T follicular helper cell (primary cell): ENCODE results near the gene KIAA1217.
"Not testable (repeated sequence)": the region's sequence is repeated elsewhere in the genome, so short reads cannot be mapped to it uniquely, and the experiment has no call there.

Experiments
- DNase-seq: peaks from one replicate; pipeline ENCODE4 v3.0.0-alpha.2; 2020; ENCODE audit warnings: low read depth

Gene KIAA1217

GRCh38 chr10:24442234-24442633, 233.3 kb downstream of the KIAA1217 start:
- no peak for DNase-seq

- not testable (repeated sequence) for DNase-seq
Observed at GRCh38 chr10:24442641-24443174, 233.8 kb downstream of the KIAA1217 start.

DNA sequence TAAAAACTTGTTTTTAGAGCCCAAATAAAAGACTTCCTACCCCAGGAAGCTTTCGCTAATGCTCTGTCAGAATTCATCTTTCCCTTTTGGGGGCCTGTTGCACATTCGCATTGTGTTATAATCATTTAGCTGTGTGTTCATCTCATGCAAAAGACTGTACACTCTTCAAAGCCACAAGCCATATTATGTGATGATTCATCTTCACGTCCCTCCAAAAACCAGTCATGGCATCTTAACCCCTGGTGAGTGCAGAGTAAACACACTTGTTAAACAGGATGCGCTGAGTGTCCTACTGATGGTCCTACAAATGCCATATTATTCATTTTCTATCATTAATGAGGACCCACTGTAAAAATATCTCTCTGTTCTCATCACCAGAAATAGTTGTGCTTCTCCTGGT, 235.4 kb downstream of the KIAA1217 start:
- no peak for DNase-seq

GRCh38 chr10:24445958-24446357, 237.0 kb downstream of the KIAA1217 start:
- not testable (repeated sequence) for DNase-seq

DNA sequence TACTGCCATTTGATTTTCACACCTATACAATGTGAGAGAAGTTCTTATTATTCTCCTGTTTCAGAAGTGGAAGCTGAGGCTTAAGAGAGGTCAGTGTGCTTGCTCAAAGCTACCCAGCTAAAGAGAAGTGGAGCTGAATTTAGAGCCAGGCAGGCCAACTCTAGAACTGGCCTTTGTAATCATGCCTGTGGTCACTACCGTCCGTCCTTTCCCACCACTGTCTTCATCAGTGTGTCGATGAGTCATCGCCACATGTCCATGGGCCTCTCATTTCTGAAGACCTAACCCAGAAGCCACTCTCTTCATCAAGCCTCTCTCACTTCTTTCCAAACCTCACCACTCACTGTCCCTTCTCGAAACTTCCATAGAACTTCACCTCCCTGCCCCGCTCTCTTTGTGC, 237.8 kb downstream of the KIAA1217 start:
- DNase-seq, result no peak

GRCh38 chr10:24448351-24448999, 239.5 kb downstream of the KIAA1217 start:
- no peak for DNase-seq

DNA sequence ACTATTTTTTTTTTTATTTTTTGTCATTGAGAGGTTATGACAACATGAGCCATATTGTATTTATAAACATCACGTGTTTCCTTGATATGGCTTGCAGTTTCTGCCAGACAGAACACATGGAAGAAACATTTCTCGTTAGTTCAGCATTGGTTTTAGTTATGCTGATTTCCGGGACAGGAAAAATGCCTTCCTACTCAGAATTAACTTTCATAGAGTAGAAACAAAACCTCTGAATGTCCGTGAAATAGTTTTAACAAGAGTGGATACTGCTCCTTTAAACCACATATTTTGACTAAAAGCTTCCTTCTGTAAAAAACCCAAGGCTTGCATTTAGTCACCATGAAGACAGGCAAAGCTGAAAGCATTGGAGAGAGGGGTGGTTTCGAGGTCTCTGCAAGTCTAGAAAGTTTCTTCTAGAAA, 240.4 kb downstream of the KIAA1217 start:
- DNase-seq, result no peak

GRCh38 chr10:24449769-24450310, 240.9 kb downstream of the KIAA1217 start:
- no peak for DNase-seq

GRCh38 chr10:24451325-24451820, 242.4 kb downstream of the KIAA1217 start:
- no peak for DNase-seq

DNA sequence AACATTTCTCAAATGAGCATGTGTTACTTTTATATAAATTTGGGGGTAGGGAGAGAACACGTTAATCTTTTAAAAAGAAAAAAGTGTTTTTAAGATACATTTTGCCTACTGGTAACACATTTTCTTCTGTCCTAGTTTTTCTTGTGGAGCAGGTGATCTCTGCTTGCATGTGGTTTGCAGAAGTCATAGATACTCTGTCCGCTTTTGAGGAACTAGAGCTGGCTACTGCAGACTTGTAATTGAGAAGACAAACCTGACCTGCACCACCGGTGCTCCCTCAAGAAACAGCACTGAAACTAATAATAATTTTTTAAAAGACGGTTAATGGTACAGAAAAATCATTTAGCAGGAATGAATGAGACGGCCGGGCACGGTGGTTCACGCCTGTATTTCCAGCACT, 243.1 kb downstream of the KIAA1217 start:
- DNase-seq, result no peak

DNA sequence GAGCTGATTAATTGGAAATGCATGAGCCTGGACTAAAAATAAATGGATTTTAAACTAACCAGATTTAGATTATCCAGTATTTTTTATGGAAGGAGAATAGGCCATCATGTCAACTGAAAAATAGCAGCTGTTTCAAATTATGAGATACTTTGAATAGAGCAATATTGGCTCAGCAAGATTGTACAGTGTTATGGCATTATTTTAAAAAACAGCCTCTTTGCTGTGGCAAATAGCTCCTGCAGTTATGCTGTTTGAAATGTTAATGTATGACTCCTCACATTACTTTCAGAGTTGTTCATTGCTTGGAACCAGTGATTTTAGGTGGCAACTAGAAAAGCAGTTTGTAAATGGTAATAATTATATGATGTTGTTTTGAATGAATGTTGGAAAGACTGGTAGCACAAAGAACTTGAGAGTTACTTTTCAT, 244.5 kb downstream of the KIAA1217 start:
- no peak for DNase-seq

GRCh38 chr10:24453973-24454372, 245.0 kb downstream of the KIAA1217 start:
- DNase-seq, result no peak

DNA sequence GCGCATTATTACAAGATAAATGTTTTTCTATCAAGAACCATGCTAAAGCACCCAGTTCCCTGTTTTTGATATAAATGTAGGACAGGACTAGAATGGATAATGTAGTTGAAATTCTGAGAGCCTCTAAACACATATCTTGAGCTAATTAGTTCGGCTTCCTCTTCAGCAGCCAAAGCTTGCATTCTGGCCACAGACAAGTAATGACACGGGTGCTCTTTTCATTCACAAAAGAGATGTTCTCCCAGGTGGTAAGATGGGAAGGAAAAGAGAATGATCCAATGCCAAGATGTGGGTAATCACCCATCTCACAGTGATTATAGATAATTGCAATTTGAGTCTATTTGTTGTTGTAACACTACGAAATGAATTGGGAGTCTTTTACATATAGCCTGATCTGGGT, 246.5 kb downstream of the KIAA1217 start:
- no peak for DNase-seq

- no peak for DNase-seq
Observed at GRCh38 chr10:24456322-24456721, 247.4 kb downstream of the KIAA1217 start.

DNA sequence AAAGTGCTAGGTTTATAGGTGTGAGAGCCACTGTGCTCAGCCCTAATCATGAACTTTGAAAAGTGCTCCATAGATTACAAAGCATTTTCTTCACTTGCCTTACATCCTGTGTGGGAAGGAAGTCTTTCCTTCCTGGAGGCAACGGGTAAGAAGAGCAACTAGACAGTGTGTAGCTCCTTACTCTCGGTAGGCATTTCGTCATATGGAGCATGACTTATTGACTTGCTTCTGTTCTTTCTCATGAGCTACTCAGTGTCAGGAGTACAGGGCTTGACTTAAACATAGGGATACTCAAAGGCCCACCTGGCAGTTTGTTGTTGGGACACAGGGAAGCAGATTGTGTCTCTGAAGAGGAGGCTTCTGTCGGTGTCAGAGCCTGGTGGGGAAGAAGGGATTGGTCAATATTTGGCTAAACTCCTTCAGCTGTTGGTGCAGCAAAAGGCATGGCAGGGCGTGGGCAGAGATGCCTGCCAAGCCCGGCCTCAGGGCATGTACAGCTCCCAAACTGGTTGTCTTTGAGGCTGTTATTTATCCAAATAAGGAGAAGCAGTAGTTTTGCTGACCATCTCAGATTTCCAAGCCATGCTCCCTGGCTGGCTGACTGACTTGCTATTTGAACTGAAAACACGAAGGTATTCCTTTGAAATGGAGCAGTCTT, 248.9 kb downstream of the KIAA1217 start:
- no peak for DNase-seq

GRCh38 chr10:24459836-24460235, 250.9 kb downstream of the KIAA1217 start:
- DNase-seq, result no peak

DNA sequence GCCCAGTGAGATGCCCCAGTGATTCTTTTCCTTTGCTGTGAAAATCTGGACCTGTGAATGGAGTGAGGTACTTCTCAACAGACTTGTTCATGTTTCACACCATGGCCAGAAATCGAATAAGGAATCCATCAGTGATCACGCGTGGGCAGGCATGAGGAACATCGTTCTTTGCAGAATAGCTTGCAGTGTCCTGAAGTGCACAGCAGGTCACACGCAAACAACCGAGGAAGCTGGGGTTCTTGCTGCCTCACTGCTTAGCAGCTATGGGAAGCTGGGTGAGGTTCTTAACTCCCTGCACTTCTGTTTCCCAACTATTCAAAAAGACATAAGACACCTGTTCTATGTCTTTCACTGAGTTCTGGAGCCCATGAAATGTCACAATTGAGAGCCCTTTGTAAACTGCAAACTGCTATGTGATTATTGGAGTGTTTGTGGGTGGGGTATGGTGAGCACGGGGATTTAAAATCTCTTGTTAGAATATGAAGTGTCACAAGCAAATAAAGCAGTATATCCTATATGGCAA, 253.4 kb downstream of the KIAA1217 start:
- DNase-seq, result no peak

DNA sequence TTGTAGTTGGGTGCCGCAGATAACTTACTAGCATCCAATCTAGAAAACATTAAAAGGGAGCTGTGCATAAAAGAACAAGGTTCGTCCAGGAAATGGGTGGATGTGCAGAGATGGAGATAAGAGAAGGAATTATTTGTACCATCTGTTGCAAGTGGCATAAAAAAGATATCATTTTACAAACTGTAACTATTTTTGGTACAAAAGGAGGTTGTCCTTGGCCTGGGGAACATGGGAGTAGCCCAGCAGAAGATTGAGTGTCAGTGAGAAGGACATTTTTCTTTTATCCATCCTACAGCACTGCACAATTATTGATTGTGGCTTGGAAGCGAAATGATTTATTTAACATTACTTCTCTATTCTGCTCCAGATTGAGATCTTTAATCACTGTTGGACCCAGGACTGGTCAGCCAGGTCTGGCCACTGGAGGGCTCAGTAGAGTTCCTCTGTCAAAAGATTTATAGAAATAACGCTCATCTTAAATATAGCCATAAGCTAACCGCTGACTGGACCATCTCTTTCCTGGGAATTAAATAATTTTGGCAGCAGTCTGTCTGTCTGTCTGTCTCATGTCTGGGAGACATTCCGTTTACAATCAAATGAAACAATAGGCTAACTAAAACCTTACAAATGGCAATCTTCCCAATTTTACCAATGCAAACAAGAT, 254.1 kb downstream of the KIAA1217 start:
- DNase-seq, result no peak

DNA sequence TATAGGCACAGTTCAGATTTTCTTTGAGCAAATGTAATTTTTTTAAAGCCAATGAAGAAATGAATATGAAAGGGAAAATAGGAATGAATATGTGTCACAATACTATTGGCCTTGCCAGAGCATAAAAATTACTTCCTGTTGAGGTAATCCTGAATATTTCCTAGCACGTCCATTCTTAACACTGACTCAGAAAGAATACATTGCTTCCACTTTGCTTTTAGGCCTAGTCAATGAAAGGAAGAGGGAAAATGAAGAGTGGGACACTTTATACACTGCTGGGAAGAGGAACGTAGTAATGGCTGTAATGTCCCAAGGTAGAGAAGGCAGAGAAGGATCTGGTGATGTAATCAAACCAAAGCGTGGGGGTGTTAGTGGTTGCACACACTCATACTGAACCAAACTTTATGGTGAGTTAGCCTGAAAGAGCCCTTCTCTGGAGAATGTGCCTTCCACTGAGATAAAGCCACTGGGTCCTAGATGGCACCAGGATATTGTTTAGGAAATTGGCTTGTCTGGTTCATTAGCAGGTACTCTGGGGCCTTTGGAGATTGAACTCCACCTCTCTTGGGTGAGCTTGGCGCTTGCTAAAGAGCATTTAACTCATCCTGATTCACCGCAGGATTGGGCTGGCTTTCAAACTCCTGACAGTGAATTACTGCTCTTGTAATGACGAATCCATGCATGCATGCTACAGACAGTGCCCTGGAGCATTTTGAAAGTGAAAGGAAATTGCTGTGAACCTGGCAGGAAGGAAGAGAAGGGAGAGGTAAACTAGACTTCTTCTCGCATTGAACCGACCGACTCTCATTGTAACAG, 254.9 kb downstream of the KIAA1217 start:
- DNase-seq, result no peak

GRCh38 chr10:24465124-24465874, 256.4 kb downstream of the KIAA1217 start:
- no peak for DNase-seq
